Measurements from ENCODE around the gene PRM1. TPM values are rescaled to one million over a fixed set of nuclear protein-coding genes. Genes with fewer than 3 reads are reported as not detected.

Gene PRM1
- total and polyA plus RNA-seq, 4 donors, result not detected

- no peaks in the 10 kb centered on the region for H3K36me3 ChIP-seq (ENCODE audit: control insufficient read depth in 4 of 4, insufficient read depth in 3 of 4, low read depth in 1 of 4, low read length in 3 of 4)
- H3K27me3 ChIP-seq (ENCODE audit: control insufficient read depth in 4 of 4, insufficient read depth in 4 of 4, low read length in 3 of 4), result no peaks in the 10 kb centered on the region
- H3K4me1 ChIP-seq (ENCODE audit: control insufficient read depth in 4 of 4, insufficient read depth in 4 of 4, low read length in 3 of 4), result no peaks in the 10 kb centered on the region
- no peak overlapping the region for H3K9ac ChIP-seq (ENCODE audit: low read depth in 1 of 2, low read length in 2 of 2)
- no peak overlapping the region for H3K4me3 ChIP-seq (ENCODE audit: low read depth in 1 of 3, low read length in 3 of 3)
- TF ChIP-seq FOXA2 (IDR thresholded peaks at IDR 0.05) (no peak), YY1 (IDR thresholded peaks at IDR 0.05) (no peak), FOXA1 (IDR thresholded peaks at IDR 0.05) (no peak), JUND (IDR thresholded peaks at IDR 0.05) (no peak), HNF4A (conservative IDR thresholded peaks at IDR 0.05) (no peak)
- TF ChIP-seq, protein P1, sequence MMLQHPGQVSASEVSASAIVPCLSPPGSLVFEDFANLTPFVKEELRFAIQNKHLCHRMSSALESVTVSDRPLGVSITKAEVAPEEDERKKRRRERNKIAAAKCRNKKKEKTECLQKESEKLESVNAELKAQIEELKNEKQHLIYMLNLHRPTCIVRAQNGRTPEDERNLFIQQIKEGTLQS (IDR thresholded peaks at IDR 0.05), result no peak
- DNase-seq (ENCODE audit: low spot score), result no peak
- no peak overlapping the region for H3K27ac ChIP-seq (ENCODE audit: low read depth in 1 of 2, low read length in 2 of 2)
- H3K9me3 ChIP-seq (ENCODE audit: control insufficient read depth in 4 of 4, low read length in 3 of 4), result no peaks in the 10 kb centered on the region
- WGBS, result 85% methylated on average over 23 of the region's 23 CpGs
Observed at GRCh38 chr16:11327277-11328171, 46.4 kb upstream of the PRM1 start.

GRCh38 chr16:11326737-11327276 is 45.7 kb upstream of the PRM1 start:
- no peaks in the 10 kb centered on the region for H3K4me1 ChIP-seq (ENCODE audit: control insufficient read depth in 4 of 4, insufficient read depth in 4 of 4, low read length in 3 of 4)
- WGBS, result 94% methylated on average over 9 of the region's 9 CpGs
- H3K4me3 ChIP-seq (ENCODE audit: low read depth in 1 of 3, low read length in 3 of 3), result no peak overlapping the region
- no peak for DNase-seq (ENCODE audit: low spot score)
- H3K27ac ChIP-seq (ENCODE audit: low read depth in 1 of 2, low read length in 2 of 2), result no peak overlapping the region
- no peak for TF ChIP-seq EGR1 (IDR thresholded peaks at IDR 0.05; ENCODE audit: low read depth in 2 of 2)
- no peak for TF ChIP-seq TAF1 (conservative IDR thresholded peaks at IDR 0.05)
- TF ChIP-seq SP1 (IDR thresholded peaks at IDR 0.05), result no peak
- TF ChIP-seq RXRA (IDR thresholded peaks at IDR 0.05), result no peak
- no peak for TF ChIP-seq HNF4G (IDR thresholded peaks at IDR 0.05)
- no peaks in the 10 kb centered on the region for H3K27me3 ChIP-seq (ENCODE audit: control insufficient read depth in 4 of 4, insufficient read depth in 4 of 4, low read length in 3 of 4)
- H3K9me3 ChIP-seq (ENCODE audit: control insufficient read depth in 4 of 4, low read length in 3 of 4), result no peaks in the 10 kb centered on the region
- H3K9ac ChIP-seq (ENCODE audit: low read depth in 1 of 2, low read length in 2 of 2), result no peak overlapping the region
- no peaks in the 10 kb centered on the region for H3K36me3 ChIP-seq (ENCODE audit: control insufficient read depth in 4 of 4, insufficient read depth in 3 of 4, low read depth in 1 of 4, low read length in 3 of 4)

- TF ChIP-seq FOXA1 (IDR thresholded peaks at IDR 0.05), result no peak
- no peak for TF ChIP-seq EGR1 (IDR thresholded peaks at IDR 0.05; ENCODE audit: low read depth in 2 of 2)
- no peak for TF ChIP-seq NR2F2 (IDR thresholded peaks at IDR 0.05)
- no peak for TF ChIP-seq YY1 (IDR thresholded peaks at IDR 0.05)
- TF ChIP-seq RAD21 (IDR thresholded peaks at IDR 0.05), result no peak
- no peak for DNase-seq (ENCODE audit: low spot score)
- Histone ChIP-seq H3K27ac (ENCODE audit: low read depth in 1 of 2, low read length in 2 of 2) (no peak overlapping the region), H3K27me3 (ENCODE audit: control insufficient read depth in 4 of 4, insufficient read depth in 4 of 4, low read length in 3 of 4) (no peaks in the 10 kb centered on the region), H3K9me3 (ENCODE audit: control insufficient read depth in 4 of 4, low read length in 3 of 4) (no peaks in the 10 kb centered on the region), H3K4me3 (ENCODE audit: low read depth in 1 of 3, low read length in 3 of 3) (no peak overlapping the region), H3K9ac (ENCODE audit: low read depth in 1 of 2, low read length in 2 of 2) (no peak overlapping the region), H3K4me1 (ENCODE audit: control insufficient read depth in 4 of 4, insufficient read depth in 4 of 4, low read length in 3 of 4) (no peaks in the 10 kb centered on the region), H3K36me3 (ENCODE audit: control insufficient read depth in 4 of 4, insufficient read depth in 3 of 4, low read depth in 1 of 4, low read length in 3 of 4) (no peaks in the 10 kb centered on the region)
- WGBS, result 78% methylated on average over 9 of the region's 9 CpGs
Observed at GRCh38 chr16:11326084-11326736, 45.1 kb upstream of the PRM1 start.
